ENCODE data around the gene TSKS.
"Not testable (repeated sequence)": the region's sequence is repeated elsewhere in the genome, so short reads cannot be mapped to it uniquely, and the experiment has no call there.

TSKS gene

DNA sequence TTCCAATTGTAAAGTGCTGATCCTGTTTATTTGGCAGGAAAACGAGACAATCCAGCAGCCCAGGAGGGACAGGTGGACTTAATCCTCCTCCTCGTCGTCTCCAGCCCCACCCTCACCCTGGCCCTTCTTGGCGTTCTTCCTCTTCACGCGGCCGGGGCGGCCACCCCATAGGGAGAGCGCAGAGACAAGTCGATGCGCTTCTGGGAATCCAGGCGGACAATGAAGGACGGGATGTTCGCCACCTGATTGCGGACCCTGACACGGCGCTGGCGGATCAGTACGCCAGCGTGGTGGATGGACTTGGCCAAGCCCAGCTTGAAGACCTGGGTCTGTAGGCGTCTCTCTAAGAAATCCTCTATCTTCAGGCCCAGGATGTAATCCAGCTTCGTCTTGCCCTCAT lies 43.7 kb downstream of the TSKS start:
- in situ Hi-C loops (cut with MboI; ENCODE audit: low sequenced_read_pairs), result not testable (repeated sequence)

GRCh38 chr19:49718991-49719390 lies 44.1 kb downstream of the TSKS start:
- in situ Hi-C loops (cut with MboI; ENCODE audit: low sequenced_read_pairs), result no loop called here

DNA sequence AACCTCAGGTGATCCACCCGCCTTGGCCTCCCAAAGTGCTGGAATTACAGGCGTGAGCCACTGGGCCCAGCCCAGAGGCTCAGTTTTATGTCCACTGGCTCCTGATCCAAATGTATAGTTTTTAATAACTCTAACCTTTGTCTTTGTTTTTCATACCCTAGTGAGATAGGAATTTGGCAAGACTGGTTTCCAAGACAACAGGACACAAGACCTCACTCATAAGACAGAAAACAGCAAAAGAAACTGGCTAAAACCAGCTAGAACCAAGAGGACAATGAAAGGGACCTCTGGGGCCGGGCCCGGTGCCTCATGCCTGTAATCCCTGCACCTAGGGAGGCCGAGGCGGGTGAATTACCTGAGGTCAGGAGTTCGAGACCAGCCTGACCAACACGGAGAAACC lies 44.6 kb downstream of the TSKS start:
- in situ Hi-C loops (cut with MboI; ENCODE audit: low sequenced_read_pairs), result no loop called here

- in situ Hi-C loops (cut with MboI; ENCODE audit: low sequenced_read_pairs), result no loop called here
Measured at GRCh38 chr19:49716154-49716553, 47.0 kb downstream of the TSKS start.

DNA sequence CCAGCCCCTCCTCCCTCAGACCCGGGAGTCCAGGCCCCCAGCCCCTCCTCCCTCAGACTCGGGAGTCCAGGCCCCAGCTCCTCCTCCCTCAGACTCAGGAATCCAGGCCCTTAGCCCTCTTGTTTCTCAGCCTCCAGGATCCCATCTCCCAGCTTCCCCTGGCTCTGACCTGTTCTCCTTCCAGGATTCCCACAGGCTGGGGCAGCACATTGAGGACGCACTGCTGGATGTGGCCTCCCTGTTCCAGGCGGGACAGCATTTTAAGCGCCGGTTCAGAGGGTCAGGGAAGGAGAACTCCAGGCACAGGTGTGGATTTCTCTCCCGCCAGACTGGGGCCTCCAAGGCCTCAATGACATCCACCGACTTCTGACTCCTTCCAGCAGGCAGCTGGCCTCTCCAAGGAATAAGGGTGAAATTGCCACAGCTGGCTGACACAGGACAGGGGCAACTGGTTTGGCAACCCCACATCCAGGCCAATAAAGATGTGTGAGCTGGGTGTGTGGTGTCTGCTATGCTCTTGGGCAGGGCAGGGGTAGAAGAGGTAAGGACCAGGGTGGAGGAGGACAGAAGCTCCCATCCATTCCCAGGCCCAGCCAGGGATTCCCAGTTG lies 49.8 kb downstream of the TSKS start:
- in situ Hi-C loops (cut with MboI; ENCODE audit: low sequenced_read_pairs), result no loop called here

DNA sequence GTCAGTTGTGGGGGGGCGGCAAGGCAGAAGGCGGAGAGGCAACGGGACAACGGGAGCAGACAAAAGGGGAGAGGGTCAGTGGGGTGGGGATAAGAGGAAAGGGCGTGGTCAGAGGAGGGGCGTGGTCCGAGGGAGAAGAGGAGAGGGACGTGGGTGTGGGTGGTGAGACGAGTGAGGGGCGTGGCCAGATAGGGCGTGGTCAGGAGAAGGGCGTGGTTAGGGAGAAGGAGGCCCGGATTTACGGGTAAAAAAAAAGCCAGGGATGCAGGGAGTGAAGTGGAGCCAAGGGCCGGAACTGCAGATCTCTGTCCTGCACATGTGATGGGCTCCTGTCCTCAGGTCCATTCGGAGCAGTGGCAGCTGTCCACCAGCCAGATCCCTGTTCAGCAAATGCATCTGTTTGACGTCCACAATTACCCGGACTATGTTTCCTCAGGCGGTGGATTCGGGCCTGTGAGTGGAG lies 50.7 kb downstream of the TSKS start:
- in situ Hi-C loops (cut with MboI; ENCODE audit: low sequenced_read_pairs), result no loop called here

- in situ Hi-C loops (cut with MboI; ENCODE audit: low sequenced_read_pairs), result no loop called here
Measured at GRCh38 chr19:49710372-49710951, 52.6 kb downstream of the TSKS start.

GRCh38 chr19:49705919-49706318 lies 57.2 kb downstream of the TSKS start:
- in situ Hi-C loops (cut with MboI; ENCODE audit: low sequenced_read_pairs), result no loop called here

- in situ Hi-C loops (cut with MboI; ENCODE audit: low sequenced_read_pairs), result no loop called here
Measured at GRCh38 chr19:49704888-49705642, 58.0 kb downstream of the TSKS start.

- in situ Hi-C loops (cut with MboI; ENCODE audit: low sequenced_read_pairs), result no loop called here
Measured at GRCh38 chr19:49701271-49701786, 61.8 kb downstream of the TSKS start.

DNA sequence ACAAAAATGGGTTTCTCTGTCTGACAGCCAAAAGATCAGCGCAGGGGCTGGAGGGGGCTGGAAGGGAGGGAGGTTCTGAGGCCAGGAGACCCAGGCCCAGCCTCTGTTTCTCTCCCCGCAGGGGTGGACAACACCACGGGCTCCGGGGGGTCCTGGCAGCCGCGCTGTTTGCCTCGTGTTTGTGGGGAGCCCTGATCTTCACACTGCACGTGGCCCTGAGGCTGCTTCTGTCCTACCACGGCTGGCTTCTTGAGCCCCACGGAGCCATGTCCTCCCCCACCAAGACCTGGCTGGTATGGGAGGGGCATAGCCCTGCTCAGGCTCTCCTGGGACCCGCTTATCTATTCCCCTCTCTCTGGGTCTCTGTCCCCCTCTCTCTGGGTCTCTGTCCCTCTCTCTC lies 62.5 kb downstream of the TSKS start:
- in situ Hi-C loops (cut with MboI; ENCODE audit: low sequenced_read_pairs), result no loop called here

GRCh38 chr19:49699364-49699763 lies 63.7 kb downstream of the TSKS start:
- in situ Hi-C loops (cut with MboI; ENCODE audit: low sequenced_read_pairs), result no loop called here

DNA sequence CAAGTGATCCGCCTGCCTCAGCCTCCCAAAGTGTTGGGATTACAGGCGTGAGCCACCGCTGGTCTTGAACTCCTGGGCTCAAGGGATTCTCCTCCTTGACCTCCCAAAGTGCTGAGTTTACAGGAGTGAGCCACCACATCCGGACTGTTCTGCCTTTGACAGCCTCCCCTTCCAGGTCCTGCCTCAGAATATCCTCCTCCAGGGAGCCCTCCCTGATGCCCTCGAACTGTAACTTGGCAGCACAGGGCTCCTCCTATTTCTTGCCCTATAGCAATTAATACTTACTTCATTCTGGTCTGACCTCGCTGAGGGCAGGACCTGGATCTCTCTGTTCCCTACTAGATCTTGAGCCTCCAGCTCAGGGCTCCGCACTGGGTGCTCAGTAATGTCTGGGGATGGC lies 66.2 kb downstream of the TSKS start:
- in situ Hi-C loops (cut with MboI; ENCODE audit: low sequenced_read_pairs), result no loop called here

DNA sequence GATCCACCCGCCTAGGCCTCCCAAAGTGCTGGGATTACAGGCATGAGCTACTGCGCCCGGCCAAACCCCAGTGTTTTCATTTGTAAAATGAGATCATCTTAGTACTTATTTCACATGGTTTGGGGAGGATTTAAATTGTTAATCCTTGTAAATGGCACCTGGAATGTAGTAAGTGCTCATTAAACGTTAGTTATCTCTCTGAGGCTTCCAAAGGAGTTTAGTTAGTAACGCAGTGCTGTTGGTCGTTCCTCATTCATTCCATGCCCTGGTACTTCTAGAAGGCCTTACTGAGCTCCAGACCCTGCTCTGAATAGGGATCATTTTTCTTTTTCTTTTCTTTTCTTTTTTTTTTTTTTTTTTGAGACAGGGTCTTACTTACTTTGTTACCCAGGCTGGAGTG lies 67.0 kb downstream of the TSKS start:
- in situ Hi-C loops (cut with MboI; ENCODE audit: low sequenced_read_pairs), result no loop called here

DNA sequence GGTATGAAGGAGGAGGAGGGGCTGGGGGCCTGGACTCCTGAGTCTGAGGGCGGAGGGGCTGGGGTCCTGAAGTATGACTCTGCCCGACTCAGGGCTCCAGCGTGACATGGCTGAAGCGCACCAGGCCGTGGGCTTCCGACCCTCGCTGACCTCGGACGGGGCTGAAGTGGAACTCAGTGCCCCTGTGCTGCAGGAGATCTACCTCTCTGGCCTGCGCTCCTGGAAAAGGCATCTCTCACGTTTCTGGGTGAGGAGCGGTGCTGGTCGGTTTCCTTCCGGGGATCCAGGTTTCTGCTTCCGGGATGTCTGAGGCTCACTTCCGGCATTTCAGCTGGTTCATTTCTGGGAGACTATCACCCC lies 71.0 kb downstream of the TSKS start:
- in situ Hi-C loops (cut with MboI; ENCODE audit: low sequenced_read_pairs), result no loop called here

DNA sequence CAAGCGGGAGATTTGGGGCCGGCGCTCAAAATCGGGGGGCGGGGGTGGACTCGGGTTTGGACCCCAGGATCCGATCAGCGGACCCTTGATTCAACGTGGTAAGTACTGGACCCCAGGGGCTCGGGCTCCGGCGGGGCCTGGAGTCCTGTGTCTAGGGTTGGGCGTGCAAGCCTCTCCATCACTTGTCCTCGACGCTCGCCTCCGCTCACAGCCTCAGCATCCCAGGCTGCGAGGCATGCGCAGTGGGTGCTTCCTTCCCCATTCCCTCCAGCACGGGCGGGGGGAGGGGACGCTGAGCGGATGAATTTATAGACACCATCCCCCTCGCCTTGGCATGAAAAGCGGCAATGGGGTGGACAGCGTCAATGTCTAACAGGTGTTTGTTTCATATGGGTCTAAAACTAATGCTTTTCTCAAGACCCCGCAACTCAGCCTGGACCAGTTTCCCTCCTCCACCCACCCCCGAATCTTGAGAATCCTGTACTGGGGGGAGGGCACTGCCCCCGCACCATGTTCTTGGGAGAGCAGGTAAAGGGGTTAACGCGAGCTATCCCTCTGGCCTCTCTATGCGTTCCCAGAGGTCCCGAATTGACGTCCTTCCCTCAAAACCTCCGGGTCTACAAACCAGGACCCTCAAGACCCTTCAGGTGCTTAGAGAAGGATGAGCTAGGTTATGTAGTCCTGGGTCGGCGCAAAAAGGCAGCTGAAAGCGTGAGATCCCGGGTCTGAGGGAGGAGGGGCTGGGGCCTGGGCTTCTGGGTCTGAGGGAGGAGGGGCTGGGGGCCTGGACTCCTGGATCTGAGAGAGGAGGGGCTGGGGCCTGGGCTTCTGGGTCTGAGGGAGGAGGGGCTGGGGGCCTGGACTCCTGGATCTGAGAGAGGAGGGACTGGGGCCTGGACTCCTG lies 71.6 kb downstream of the TSKS start:
- in situ Hi-C loops (cut with MboI; ENCODE audit: low sequenced_read_pairs), result no loop called here

DNA sequence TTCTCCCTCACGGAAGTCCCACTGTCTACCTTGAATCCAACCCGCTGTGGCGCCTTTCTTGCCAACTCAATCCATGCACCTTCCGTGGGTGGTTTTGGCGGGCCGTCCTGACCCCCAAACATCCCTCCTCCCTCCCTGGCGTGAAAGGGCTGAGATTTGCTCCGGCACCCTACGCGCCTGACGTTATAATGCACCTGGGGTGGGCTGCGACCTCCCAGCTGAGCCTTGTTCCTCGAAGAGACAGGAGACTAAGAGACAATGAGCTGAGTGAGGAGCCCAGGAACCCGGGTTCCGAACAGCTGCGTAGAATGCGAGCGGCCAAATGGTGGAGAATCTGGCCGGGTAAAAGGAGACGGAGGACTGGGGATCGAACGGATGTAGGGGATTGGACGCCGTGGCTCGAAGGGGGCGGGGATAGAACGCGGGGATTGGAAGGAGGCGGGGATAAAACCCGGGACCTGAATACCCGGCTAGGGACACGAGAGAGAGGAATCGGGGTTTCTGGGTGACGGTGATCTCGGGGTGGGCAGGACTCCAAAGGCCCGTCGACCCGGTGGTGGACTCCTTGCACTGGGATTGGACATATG lies 72.4 kb downstream of the TSKS start, which contains the start of gene CPT1C:
CPT1C (plus strand) TSS at position 461 of the 587 bp plus-strand sequence. CDS start 1,137 bp downstream, outside the sequence.
- in situ Hi-C loops (cut with MboI; ENCODE audit: low sequenced_read_pairs), result no loop called here

- in situ Hi-C loops (cut with MboI; ENCODE audit: low sequenced_read_pairs), result no loop called here
Measured at GRCh38 chr19:49690079-49690655, 72.9 kb downstream of the TSKS start.

Measured in HL-60/S4 treated with phorbol 12-myristate 13-acetate at 8.2 ng/mL for 4 days and 3 days (cell line).